Esophagus squamous epithelium (tissue), 4 donors: ENCODE data around the gene RBM20.

ENCODE experiments used
- CTCF ChIP-seq, 6 experiments: fragments of 450-650 bp in 4 of 6; fragments of 200-600 bp in 2 of 6; sonication (generic) in 2 of 6; IDR thresholded peaks; one replicate each; pipeline ENCODE4 v1.5.1; 2016 to 2019; ENCODE audit warnings: antibody characterized with exemption in 6 of 6, mild to moderate bottlenecking in 4 of 6, moderate library complexity in 4 of 6
- POLR2A ChIP-seq, 4 donors: fragments of 450-650 bp; IDR thresholded peaks; one replicate each; pipeline ENCODE4 v1.6.1; 2017; ENCODE audit warnings: antibody characterized with exemption in 4 of 4, mild to moderate bottlenecking in 4 of 4, moderate library complexity in 3 of 4

GRCh38 chr10:110858297-110858934 lies 214.3 kb downstream of the RBM20 start:
- TF ChIP-seq CTCF (IDR thresholded peaks at IDR 0.05) (no peak), POLR2A (IDR thresholded peaks at IDR 0.05) (no peak)
